ENCODE data around the gene TBL2. TPM values are rescaled to one million over a fixed set of nuclear protein-coding genes. Genes with fewer than 3 reads are reported as not detected.
"Not testable (repeated sequence)": the region's sequence is repeated elsewhere in the genome, so short reads cannot be mapped to it uniquely, and the experiment has no call there.

The TBL2 gene
- total RNA-seq, 1 donor: 68.7 TPM

DNA sequence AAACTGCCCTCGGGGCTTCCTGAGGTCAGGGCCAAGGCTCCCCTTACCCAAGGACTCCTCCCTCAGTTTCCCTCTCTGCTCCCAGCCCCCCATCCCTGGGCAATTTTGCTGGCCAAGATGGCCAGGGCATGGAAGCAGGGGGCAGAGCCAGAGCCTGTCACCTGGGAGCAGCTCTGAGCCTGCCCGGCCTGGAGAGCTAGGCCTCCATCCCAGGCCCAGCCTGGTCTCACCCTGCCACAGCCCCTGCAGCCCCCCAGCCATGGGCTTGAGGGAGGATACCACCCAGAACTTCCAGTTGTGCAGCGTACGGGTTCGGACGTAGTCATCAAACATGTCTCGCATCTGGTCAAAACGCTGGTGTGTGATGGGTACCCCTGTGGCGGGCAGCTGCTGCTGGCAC is 17.0 kb upstream of the TBL2 start:
- TF ChIP-seq CTCF (IDR thresholded peaks at IDR 0.05; ENCODE audit: insufficient read depth, low read depth, low read length): no peak

GRCh38 chr7:73593207-73594045 is 15.0 kb upstream of the TBL2 start:
- TF ChIP-seq CTCF (IDR thresholded peaks at IDR 0.05; ENCODE audit: insufficient read depth, low read depth, low read length): no peak
- no peak overlapping the region for H3K4me3 ChIP-seq (ENCODE audit: low read depth, low read length)
- no peak for DNase-seq (ENCODE audit: low read depth)

More for the DNA sequence above, 17.0 kb upstream of the TBL2 start:
- H3K4me3 ChIP-seq (ENCODE audit: low read depth, low read length): no peak overlapping the region
- no peak for DNase-seq (ENCODE audit: low read depth)

- TF ChIP-seq CTCF (IDR thresholded peaks at IDR 0.05; ENCODE audit: insufficient read depth, low read depth, low read length): no peak
Measured at GRCh38 chr7:73586911-73587310, 8.5 kb upstream of the TBL2 start.

DNA sequence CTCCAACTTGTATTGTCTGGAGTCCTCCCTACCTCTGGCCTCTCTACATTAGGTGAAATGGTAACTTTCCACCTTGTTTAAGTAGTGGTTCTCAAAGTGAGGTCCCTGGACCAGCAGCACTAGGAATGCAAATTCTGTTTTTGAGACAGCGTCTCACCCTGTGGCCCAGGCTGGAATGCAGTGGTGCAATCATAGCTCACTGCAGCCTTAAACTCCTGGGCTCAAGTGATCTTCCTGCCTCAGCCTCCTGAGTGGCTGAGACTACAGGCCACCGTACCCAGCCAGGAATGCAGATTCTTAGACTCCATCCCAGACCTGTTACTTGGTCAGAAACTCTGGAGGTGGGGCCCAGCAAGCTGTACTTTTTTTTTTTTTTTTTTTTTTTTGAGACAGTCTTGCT is 6.8 kb upstream of the TBL2 start:
- no peak overlapping the region for H3K4me3 ChIP-seq (ENCODE audit: low read depth, low read length)
- peak; percentile 31 for DNase-seq (ENCODE audit: low read depth)
- no peak for TF ChIP-seq CTCF (IDR thresholded peaks at IDR 0.05; ENCODE audit: insufficient read depth, low read depth, low read length)

More at GRCh38 chr7:73586911-73587310, 8.5 kb upstream of the TBL2 start:
- no peak for DNase-seq (ENCODE audit: low read depth)
- no peak overlapping the region for H3K4me3 ChIP-seq (ENCODE audit: low read depth, low read length)

DNA sequence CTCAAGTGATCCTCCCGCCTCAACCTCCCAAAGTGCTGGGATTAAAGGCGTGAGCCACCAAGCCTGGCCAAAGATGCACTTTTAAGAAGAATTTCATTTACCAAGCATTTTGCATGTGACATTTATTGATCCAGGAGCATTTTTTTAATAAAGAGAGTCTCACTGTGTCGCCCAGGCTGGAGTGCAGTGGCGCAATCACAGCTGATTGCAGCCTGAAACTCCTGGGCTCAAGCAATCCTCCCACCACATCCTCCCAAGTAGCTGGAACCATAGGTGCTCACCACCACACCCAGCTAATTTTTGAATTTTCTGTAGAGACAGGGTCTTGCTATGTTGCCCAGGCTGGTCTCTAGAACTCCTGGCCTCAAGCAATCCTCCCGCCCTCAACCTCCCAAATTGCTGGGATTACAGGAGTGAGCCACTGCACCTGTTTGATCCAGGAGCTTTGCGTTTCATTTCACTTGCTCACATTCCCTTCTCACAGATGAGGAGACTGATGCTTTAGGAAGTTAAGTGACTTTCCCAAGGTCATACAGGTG is 4.4 kb upstream of the TBL2 start:
- no peak for DNase-seq (ENCODE audit: low read depth)
- H3K4me3 ChIP-seq (ENCODE audit: low read depth, low read length): no peak overlapping the region
- TF ChIP-seq CTCF (IDR thresholded peaks at IDR 0.05; ENCODE audit: insufficient read depth, low read depth, low read length): no peak

DNA sequence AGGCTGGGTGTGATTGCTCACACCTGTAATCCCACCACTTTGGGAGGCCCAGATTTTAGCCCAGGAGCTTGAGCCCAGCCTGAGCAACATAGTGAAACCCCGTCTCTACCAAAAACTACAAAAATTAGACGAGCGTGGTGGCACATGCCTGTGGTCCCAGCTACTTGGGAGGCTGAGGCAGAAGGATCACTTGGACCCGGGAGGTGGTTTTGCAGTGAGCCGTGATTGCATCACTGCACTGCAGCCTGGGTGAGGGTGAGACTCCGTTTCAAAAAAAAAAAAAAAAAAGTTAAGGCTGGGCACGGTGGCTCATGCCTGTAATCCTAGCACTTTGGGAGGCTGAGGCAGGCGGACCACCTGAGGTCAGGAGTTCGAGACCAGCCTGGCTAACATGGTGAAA is 2.6 kb upstream of the TBL2 start:
- H3K4me3 ChIP-seq (ENCODE audit: low read depth, low read length); DNase-seq (ENCODE audit: low read depth): not testable (repeated sequence)

DNA sequence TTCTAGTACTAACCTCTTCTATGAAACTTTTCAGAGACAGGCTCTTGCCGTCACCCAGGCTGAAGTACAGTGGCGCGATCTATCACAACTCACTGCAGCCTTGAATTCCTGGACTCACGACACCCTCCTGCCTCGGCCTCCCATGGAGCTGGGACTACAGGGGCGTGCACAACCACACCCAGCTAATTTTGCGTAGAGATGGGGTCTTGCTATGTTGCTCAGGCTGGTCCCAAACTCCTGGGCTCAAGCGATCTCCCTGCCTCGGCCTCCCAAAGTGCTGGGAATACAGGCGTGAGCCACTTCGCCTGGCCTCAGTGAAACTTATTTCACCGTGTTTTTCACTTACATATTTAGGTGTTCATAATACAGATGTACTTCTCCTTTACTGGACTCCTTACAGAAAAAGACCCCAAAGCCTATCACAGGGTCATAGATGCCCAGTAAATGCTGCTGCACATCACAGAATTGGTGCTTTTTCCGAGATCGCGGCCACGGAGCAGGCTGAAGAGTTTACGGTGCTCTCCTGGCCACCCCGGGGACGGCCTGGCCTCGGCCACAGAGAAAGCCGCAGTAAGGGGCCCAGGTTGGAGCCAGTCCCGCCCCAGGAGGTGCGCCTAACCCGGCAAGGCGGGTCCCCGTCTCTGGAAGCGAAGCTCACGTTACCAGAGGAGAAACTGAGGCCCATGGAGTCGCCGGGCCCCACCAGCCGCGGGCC is 595 bp downstream of the TBL2 start:
- no peak for TF ChIP-seq CTCF (IDR thresholded peaks at IDR 0.05; ENCODE audit: insufficient read depth, low read depth, low read length)
- peak overlapping the region; percentile 68 for H3K4me3 ChIP-seq (ENCODE audit: low read depth, low read length)
- DNase-seq (ENCODE audit: low read depth): peak; percentile 28
